HG02840 (cell line): Measurements from ENCODE around the gene SELENOV.

Source experiments
- ATAC-seq: cut with Tn5 transposase; IDR thresholded peaks from one replicate; pipeline ENCODE4 v1.9.1; 2021; ENCODE audit warnings: mild to moderate bottlenecking, moderate library complexity, moderate number of reproducible peaks; ENCODE audit not compliant: unreplicated experiment, low FRiP score

Gene SELENOV

GRCh38 chr19:39517432-39517831 lies 2.5 kb downstream of the SELENOV start:
- ATAC-seq, result no peak

GRCh38 chr19:39518458-39518857 lies 3.5 kb downstream of the SELENOV start:
- no peak for ATAC-seq

GRCh38 chr19:39518975-39519374 lies 4.0 kb downstream of the SELENOV start:
- no peak for ATAC-seq

- no peak for ATAC-seq
Measured at GRCh38 chr19:39520541-39521484, 5.9 kb downstream of the SELENOV start.

- ATAC-seq, result no peak
Measured at GRCh38 chr19:39524495-39524894, 9.6 kb downstream of the SELENOV start.

- no peak for ATAC-seq
Measured at GRCh38 chr19:39525205-39525604, 10.3 kb downstream of the SELENOV start.

- ATAC-seq, result no peak
Measured at GRCh38 chr19:39531834-39532232, 16.9 kb downstream of the SELENOV start.

- ATAC-seq, result peak; percentile 91
Measured at GRCh38 chr19:39532233-39533002, 17.5 kb downstream of the SELENOV start, which contains the start of gene EID2B. Gene EID2B, minus strand, starts transcription at chr19:39532852. Its CDS starts 50 bp downstream, at chr19:39532802.

GRCh38 chr19:39533003-39533512 lies 18.1 kb downstream of the SELENOV start:
- no peak for ATAC-seq

- no peak for ATAC-seq
Measured at GRCh38 chr19:39533791-39534190, 18.9 kb downstream of the SELENOV start.

- ATAC-seq, result no peak
Measured at GRCh38 chr19:39539165-39539517, 24.2 kb downstream of the SELENOV start.

GRCh38 chr19:39539518-39540332 lies 24.8 kb downstream of the SELENOV start, which contains the start of gene EID2:
Gene EID2, minus strand, starts transcription at chr19:39540161. Its CDS starts 82 bp downstream, at chr19:39540079.
- ATAC-seq, result peak; percentile 91

GRCh38 chr19:39540333-39540673 lies 25.4 kb downstream of the SELENOV start:
- ATAC-seq, result no peak

GRCh38 chr19:39542206-39542605 lies 27.3 kb downstream of the SELENOV start:
- no peak for ATAC-seq

GRCh38 chr19:39543477-39543857 lies 28.5 kb downstream of the SELENOV start:
- no peak for ATAC-seq

GRCh38 chr19:39544226-39544903 lies 29.4 kb downstream of the SELENOV start:
- no peak for ATAC-seq

- no peak for ATAC-seq
Measured at GRCh38 chr19:39544911-39545310, 30.0 kb downstream of the SELENOV start.

- no peak for ATAC-seq
Measured at GRCh38 chr19:39546599-39546998, 31.7 kb downstream of the SELENOV start.

- no peak for ATAC-seq
Measured at GRCh38 chr19:39550197-39550596, 35.3 kb downstream of the SELENOV start.
